Upper lobe of left lung (tissue), 4 donors: ENCODE data around the gene ATXN1.

Experiments used
- CTCF ChIP-seq, 6 experiments: fragments of 450-650 bp in 4 of 6; fragments of 200-600 bp in 2 of 6; sonication (generic) in 2 of 6; IDR thresholded peaks; one replicate each; pipeline ENCODE4 v1.5.1; 2016 to 2019; ENCODE audit warnings: antibody characterized with exemption in 6 of 6
- EP300 ChIP-seq, 4 donors: sonication (generic); formaldehyde crosslinking; IDR thresholded peaks; one replicate each; pipeline ENCODE4 v1.5.1; 2017; ENCODE audit warnings: antibody characterized with exemption in 4 of 4, control low read depth in 2 of 4
- POLR2A ChIP-seq, 4 donors: fragments of 450-650 bp; IDR thresholded peaks; one replicate each; pipeline ENCODE4 v1.5.1; 2016 to 2017; ENCODE audit warnings: antibody characterized with exemption in 4 of 4, mild to moderate bottlenecking in 2 of 4
- POLR2AphosphoS5 ChIP-seq, 2 donors: sonication (generic); formaldehyde crosslinking; IDR thresholded peaks; one replicate each; pipeline ENCODE4 v1.5.1; 2017; ENCODE audit warnings: antibody characterized with exemption in 2 of 2

- TF ChIP-seq POLR2AphosphoS5 (IDR thresholded peaks at IDR 0.05), result no peak
- no peak for TF ChIP-seq CTCF (IDR thresholded peaks at IDR 0.05)
- no peak for TF ChIP-seq POLR2A (IDR thresholded peaks at IDR 0.05)
- TF ChIP-seq EP300 (IDR thresholded peaks at IDR 0.05), result no peak
Measured at GRCh38 chr6:16575655-16576054, 185.6 kb downstream of the ATXN1 start.
